ENCODE data around the gene LRRC52.
A peak's percentile ranks its signal among the peaks of the same experiment; 100 is the strongest.

DNA sequence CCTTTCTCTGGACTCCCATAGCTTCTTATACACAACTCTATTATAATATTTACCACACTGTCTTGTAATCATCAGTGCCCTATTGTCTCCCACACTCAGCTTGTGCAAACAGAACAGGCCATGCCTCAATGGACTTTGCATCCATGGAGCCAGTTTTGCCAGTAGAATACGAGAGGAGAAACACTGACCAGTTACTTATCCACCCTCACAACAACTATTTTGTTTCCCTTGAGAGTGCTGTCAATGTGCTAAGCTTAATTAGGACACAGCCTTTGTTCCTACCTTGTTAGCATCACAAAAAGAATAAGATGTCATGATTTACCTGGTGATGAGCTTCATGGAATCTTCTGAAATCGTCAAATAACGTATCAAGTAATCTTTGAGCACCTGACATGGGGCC lies 18.1 kb upstream of the LRRC52 start:
- TF ChIP-seq, protein P1, sequence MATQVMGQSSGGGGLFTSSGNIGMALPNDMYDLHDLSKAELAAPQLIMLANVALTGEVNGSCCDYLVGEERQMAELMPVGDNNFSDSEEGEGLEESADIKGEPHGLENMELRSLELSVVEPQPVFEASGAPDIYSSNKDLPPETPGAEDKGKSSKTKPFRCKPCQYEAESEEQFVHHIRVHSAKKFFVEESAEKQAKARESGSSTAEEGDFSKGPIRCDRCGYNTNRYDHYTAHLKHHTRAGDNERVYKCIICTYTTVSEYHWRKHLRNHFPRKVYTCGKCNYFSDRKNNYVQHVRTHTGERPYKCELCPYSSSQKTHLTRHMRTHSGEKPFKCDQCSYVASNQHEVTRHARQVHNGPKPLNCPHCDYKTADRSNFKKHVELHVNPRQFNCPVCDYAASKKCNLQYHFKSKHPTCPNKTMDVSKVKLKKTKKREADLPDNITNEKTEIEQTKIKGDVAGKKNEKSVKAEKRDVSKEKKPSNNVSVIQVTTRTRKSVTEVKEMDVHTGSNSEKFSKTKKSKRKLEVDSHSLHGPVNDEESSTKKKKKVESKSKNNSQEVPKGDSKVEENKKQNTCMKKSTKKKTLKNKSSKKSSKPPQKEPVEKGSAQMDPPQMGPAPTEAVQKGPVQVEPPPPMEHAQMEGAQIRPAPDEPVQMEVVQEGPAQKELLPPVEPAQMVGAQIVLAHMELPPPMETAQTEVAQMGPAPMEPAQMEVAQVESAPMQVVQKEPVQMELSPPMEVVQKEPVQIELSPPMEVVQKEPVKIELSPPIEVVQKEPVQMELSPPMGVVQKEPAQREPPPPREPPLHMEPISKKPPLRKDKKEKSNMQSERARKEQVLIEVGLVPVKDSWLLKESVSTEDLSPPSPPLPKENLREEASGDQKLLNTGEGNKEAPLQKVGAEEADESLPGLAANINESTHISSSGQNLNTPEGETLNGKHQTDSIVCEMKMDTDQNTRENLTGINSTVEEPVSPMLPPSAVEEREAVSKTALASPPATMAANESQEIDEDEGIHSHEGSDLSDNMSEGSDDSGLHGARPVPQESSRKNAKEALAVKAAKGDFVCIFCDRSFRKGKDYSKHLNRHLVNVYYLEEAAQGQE (IDR thresholded peaks at IDR 0.05; ENCODE audit: borderline replicate concordance in 1 of 2, low read depth in 1 of 2, low read length in 2 of 2), result no peak
- TF ChIP-seq POLR2AphosphoS5 (IDR thresholded peaks at IDR 0.05; ENCODE audit: low read depth, low read length), result no peak
- TF ChIP-seq RBFOX2 (IDR thresholded peaks at IDR 0.05; ENCODE audit: low read depth, low read length), result no peak
- TF ChIP-seq, protein P2, sequence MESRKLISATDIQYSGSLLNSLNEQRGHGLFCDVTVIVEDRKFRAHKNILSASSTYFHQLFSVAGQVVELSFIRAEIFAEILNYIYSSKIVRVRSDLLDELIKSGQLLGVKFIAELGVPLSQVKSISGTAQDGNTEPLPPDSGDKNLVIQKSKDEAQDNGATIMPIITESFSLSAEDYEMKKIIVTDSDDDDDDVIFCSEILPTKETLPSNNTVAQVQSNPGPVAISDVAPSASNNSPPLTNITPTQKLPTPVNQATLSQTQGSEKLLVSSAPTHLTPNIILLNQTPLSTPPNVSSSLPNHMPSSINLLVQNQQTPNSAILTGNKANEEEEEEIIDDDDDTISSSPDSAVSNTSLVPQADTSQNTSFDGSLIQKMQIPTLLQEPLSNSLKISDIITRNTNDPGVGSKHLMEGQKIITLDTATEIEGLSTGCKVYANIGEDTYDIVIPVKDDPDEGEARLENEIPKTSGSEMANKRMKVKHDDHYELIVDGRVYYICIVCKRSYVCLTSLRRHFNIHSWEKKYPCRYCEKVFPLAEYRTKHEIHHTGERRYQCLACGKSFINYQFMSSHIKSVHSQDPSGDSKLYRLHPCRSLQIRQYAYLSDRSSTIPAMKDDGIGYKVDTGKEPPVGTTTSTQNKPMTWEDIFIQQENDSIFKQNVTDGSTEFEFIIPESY (CRISPR knock-in tag; IDR thresholded peaks at IDR 0.05), result no peak
- TF ChIP-seq ZBTB20 (CRISPR knock-in tag; IDR thresholded peaks at IDR 0.05; ENCODE audit: borderline replicate concordance, low read depth), result no peak
- no peak for TF ChIP-seq ZNF17 (CRISPR knock-in tag; IDR thresholded peaks at IDR 0.05)
- TF ChIP-seq, protein P3, sequence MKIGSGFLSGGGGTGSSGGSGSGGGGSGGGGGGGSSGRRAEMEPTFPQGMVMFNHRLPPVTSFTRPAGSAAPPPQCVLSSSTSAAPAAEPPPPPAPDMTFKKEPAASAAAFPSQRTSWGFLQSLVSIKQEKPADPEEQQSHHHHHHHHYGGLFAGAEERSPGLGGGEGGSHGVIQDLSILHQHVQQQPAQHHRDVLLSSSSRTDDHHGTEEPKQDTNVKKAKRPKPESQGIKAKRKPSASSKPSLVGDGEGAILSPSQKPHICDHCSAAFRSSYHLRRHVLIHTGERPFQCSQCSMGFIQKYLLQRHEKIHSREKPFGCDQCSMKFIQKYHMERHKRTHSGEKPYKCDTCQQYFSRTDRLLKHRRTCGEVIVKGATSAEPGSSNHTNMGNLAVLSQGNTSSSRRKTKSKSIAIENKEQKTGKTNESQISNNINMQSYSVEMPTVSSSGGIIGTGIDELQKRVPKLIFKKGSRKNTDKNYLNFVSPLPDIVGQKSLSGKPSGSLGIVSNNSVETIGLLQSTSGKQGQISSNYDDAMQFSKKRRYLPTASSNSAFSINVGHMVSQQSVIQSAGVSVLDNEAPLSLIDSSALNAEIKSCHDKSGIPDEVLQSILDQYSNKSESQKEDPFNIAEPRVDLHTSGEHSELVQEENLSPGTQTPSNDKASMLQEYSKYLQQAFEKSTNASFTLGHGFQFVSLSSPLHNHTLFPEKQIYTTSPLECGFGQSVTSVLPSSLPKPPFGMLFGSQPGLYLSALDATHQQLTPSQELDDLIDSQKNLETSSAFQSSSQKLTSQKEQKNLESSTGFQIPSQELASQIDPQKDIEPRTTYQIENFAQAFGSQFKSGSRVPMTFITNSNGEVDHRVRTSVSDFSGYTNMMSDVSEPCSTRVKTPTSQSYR (CRISPR knock-in tag; IDR thresholded peaks at IDR 0.05; ENCODE audit: borderline replicate concordance), result peak; percentile 27; the same call in 1 of the 2 replicates
- no peak for TF ChIP-seq POLR2AphosphoS2 (IDR thresholded peaks at IDR 0.05; ENCODE audit: low read depth, low read length)
- TF ChIP-seq CEBPB (IDR thresholded peaks at IDR 0.05; ENCODE audit: borderline replicate concordance, low read depth, low read length), result no peak
- TF ChIP-seq ZNF263 (CRISPR knock-in tag; IDR thresholded peaks at IDR 0.05), result no peak

Data from HepG2 (cell line).